GM19438 (cell line): ENCODE data around the gene OTOP3.

Source experiments
- ATAC-seq: cut with Tn5 transposase; IDR thresholded peaks from one replicate; pipeline ENCODE4 v1.9.1; 2021; ENCODE audit warnings: low read depth; ENCODE audit not compliant: unreplicated experiment

The OTOP3 gene

GRCh38 chr17:74938194-74938950 lies 2.7 kb downstream of the OTOP3 start:
- no peak for ATAC-seq

- no peak for ATAC-seq
These were observed 3.8 kb downstream of the OTOP3 start for GRCh38 chr17:74939534-74939933.

- ATAC-seq, result no peak
These were observed 5.5 kb downstream of the OTOP3 start for GRCh38 chr17:74941128-74941725.

- ATAC-seq, result no peak
These were observed 8.3 kb downstream of the OTOP3 start for GRCh38 chr17:74943808-74944522.

DNA sequence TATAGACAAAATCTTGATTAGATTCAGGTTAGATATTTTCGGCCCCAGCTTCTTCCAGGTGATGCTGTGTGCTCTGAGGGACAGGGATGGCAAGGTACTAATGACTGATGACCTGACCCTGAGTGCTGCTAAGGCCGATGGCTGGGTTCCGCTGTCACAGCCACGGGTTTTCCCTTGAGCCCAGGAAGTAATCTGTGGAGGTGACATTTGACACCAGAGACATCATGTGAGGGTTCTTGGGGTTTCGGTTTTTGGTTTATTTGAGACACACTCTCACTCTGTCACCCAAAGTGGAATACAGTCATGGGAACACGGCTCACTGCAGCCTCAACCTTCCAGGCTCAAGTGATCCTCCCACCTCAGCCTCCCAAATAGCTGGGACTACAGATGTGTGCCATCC lies 9.8 kb downstream of the OTOP3 start:
- ATAC-seq, result no peak

GRCh38 chr17:74946641-74947040 lies 10.9 kb downstream of the OTOP3 start:
- no peak for ATAC-seq

- no peak for ATAC-seq
These were observed 11.5 kb downstream of the OTOP3 start for GRCh38 chr17:74947041-74947754.

GRCh38 chr17:74949455-74950115 lies 13.9 kb downstream of the OTOP3 start:
- ATAC-seq, result no peak

GRCh38 chr17:74950207-74950606 lies 14.5 kb downstream of the OTOP3 start:
- ATAC-seq, result no peak

GRCh38 chr17:74951065-74951464 lies 15.4 kb downstream of the OTOP3 start:
- no peak for ATAC-seq

- ATAC-seq, result no peak
These were observed 16.2 kb downstream of the OTOP3 start for GRCh38 chr17:74951680-74952421.

- ATAC-seq, result no peak
These were observed 16.9 kb downstream of the OTOP3 start for GRCh38 chr17:74952431-74953133.

- ATAC-seq, result no peak
These were observed 17.5 kb downstream of the OTOP3 start for GRCh38 chr17:74953134-74953687.

DNA sequence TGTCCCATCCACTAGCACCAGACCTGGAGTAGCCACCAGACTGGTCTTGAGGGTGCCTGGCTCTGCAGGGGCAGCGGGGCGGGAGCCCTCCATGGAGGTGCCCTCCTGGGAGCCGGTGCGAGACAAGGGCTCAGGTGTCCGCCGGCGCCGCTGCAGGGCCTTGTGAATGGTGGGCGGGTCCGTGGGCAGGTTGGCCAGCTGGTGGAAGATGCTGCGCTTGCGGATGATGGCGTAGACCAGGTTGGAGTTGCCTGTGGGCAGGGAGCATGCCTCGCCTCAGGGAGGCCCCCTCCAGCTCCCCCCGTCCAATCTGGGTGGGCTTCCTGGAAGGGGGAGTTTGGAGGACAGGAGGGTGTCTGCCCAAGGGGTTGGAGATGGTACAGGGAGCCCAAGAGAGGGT lies 18.4 kb downstream of the OTOP3 start:
- no peak for ATAC-seq

- no peak for ATAC-seq
These were observed 19.1 kb downstream of the OTOP3 start for GRCh38 chr17:74954665-74955421.

GRCh38 chr17:74956093-74956492 lies 20.4 kb downstream of the OTOP3 start:
- ATAC-seq, result no peak

DNA sequence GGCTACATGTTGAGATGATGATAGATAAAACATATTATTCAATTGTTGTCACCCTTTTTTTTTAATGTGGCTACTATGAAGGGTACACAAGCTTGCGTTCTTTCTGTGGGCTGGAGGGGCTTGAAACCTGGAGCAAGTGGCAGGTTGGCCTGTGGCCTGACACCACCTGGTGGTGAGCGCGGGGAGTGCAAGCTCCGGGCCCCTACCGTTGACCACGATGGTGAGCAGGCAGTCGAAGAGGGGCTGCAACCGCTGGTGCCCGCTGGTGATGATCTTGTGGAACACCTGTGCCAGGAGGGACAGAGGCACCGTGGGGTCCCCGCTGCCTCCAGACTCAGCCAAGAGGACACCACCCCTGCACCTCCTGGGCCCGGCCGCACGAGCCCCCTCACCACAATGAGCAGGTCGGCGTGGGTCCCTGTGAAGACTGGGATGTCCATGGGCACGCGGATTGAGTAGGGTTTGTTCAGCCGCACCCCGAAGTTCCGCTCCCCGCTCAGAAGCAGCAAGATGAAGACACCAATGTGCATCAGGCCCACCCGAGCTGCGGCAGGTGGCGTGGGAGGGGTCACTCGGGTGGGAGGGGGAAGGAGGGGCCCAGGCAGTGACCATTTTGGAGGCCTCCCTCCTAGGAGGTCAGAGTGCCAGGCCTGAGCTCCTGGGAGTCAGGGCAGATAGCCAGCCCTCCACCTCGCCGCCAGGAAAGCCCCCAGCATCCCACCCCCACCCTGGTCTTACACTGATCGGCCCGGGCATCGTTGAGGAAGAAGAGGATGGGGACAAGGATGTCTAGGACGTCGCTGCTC lies 22.4 kb downstream of the OTOP3 start:
- ATAC-seq, result no peak
